HepG2 (cell line): ENCODE data around the gene ANKRD35. TPM values are rescaled to one million over a fixed set of nuclear protein-coding genes. Genes with fewer than 3 reads are reported as not detected.

ENCODE experiments used
- ATAC-seq: fragments of 200-7000 bp; cut with Tn5 transposase; 3 replicates; pipeline ENCODE4 v1.9.1; 2020; ENCODE audit warnings: mild to moderate bottlenecking, moderate library complexity
- BruUV-seq: library from RNA; stranded (reverse); fragments of 400-500 nt; replicated peaks from 2 replicates; lab custom pipeline; 2021; lab: Mats Ljungman, UMichigan
- CTCF ChIA-PET: fragments of 300-600 bp; formaldehyde crosslinking; extraction: SDS; loops from one replicate; lab custom pipeline; 2021; ENCODE audit warnings: low total read pairs, inconsistent platforms, low intra/inter-chr PET ratio; lab: Yijun Ruan, JAX
- POLR2A ChIA-PET: fragments of 350-600 bp; sonication (Branson Sonifier 250); formaldehyde crosslinking; loops from one replicate; lab custom pipeline; 2020; ENCODE audit warnings: antibody characterized with exemption, inconsistent platforms; lab: Yijun Ruan, JAX
- DNase-seq: peaks from one replicate; pipeline ENCODE4 v3.0.0-alpha.2; 2015; ENCODE audit warnings: low spot score
- FAIRE-seq: peaks from 3 replicates; lab custom pipeline; 2011; peaks lifted over from hg19 to GRCh38; lab: Jason Lieb, UNC
- H2AFZ ChIP-seq: one replicate; pipeline ENCODE4 v1.6.1; 2011; ENCODE audit warnings: low read length, inconsistent platforms
- H3K27ac ChIP-seq: fragments of 300-600 bp; 3 replicates; pipeline ENCODE4 v1.8.0; 2011; ENCODE audit warnings: mixed run types, mild to moderate bottlenecking, mixed read lengths, low read length, inconsistent platforms; ENCODE audit not compliant: insufficient read depth; ENCODE audit errors: extremely low read length
- H3K27me3 ChIP-seq, 2 experiments: fragments of 200-600 bp in 1 of 2; 2 replicates in 1 of 2; 3 replicates in 1 of 2; pipeline versions ENCODE4 v1.6.0 to v1.8.0; 2011; ENCODE audit warnings: low read length in 2 of 2, mild to moderate bottlenecking in 2 of 2, moderate library complexity in 2 of 2, inconsistent platforms in 1 of 2; ENCODE audit not compliant: insufficient read depth in 2 of 2, control insufficient read depth in 1 of 2
- H3K36me3 ChIP-seq, 2 experiments: fragments of 200-600 bp in 1 of 2; replicated peaks in 1 of 2; 2 replicates in 1 of 2; 3 replicates in 1 of 2; pipeline versions ENCODE4 v1.5.1 to v1.8.0; 2011; ENCODE audit warnings: low read length in 2 of 2, inconsistent platforms in 1 of 2; ENCODE audit not compliant: insufficient read depth in 2 of 2, control insufficient read depth in 1 of 2
- H3K4me1 ChIP-seq: 2 replicates; pipeline ENCODE4 v1.5.1; 2012; ENCODE audit warnings: low read length, inconsistent platforms; ENCODE audit not compliant: insufficient read depth
- H3K4me2 ChIP-seq: 2 replicates; pipeline ENCODE4 v1.6.0; 2011; ENCODE audit warnings: low read depth, low read length, inconsistent platforms
- H3K4me3 ChIP-seq, 3 experiments: fragments of 200-600 bp in 1 of 3; sonication (generic), shearing (Covaris generic) in 1 of 3; replicated peaks in 1 of 3; 2 replicates each; pipeline ENCODE4 v1.5.1; 2011 to 2016; ENCODE audit warnings: low read length in 3 of 3, inconsistent platforms in 2 of 3, low read depth in 2 of 3, mild to moderate bottlenecking in 2 of 3, control low read depth in 1 of 3, mixed read lengths in 1 of 3; ENCODE audit not compliant: insufficient read depth in 1 of 3
- H3K79me2 ChIP-seq: one replicate; pipeline ENCODE4 v1.6.1; 2011; ENCODE audit warnings: low read length, inconsistent platforms; ENCODE audit not compliant: insufficient read depth
- H3K9ac ChIP-seq: 2 replicates; pipeline ENCODE4 v1.6.0; 2011; ENCODE audit warnings: mild to moderate bottlenecking, low read depth, low read length, inconsistent platforms; ENCODE audit not compliant: insufficient read depth
- H3K9me3 ChIP-seq: 2 replicates; pipeline ENCODE4 v1.5.1; 2012; ENCODE audit warnings: mild to moderate bottlenecking, low read length
- H4K20me1 ChIP-seq: 2 replicates; pipeline ENCODE4 v1.6.0; 2011; ENCODE audit warnings: inconsistent platforms, mild to moderate bottlenecking, low read length, moderate library complexity; ENCODE audit not compliant: insufficient read depth
- ARHGAP35 ChIP-seq: sonication (generic); formaldehyde crosslinking; IDR thresholded peaks from 2 replicates; pipeline ENCODE4 v1.9.0; 2022; ENCODE audit warnings: mild to moderate bottlenecking, inconsistent platforms, moderate library complexity, missing genetic modification reagents, borderline replicate concordance
- ATF1 ChIP-seq: IDR thresholded peaks from 2 replicates; pipeline ENCODE4 v1.6.1; 2016; ENCODE audit warnings: mild to moderate bottlenecking, control low read depth
- BRD4 ChIP-seq: sonication (generic); formaldehyde crosslinking; IDR thresholded peaks from 2 replicates; pipeline ENCODE4 v1.4.0; 2020; ENCODE audit warnings: missing genetic modification reagents
- CBX5 ChIP-seq: sonication (generic); formaldehyde crosslinking; IDR thresholded peaks from 2 replicates; pipeline ENCODE4 v1.4.0; 2020; ENCODE audit warnings: missing genetic modification reagents, borderline replicate concordance
- CHD2 ChIP-seq: IDR thresholded peaks from 2 replicates; pipeline ENCODE4 v1.6.1; 2011; ENCODE audit warnings: low read depth, low read length, improper control_type of control experiment
- DNMT3B ChIP-seq: conservative IDR thresholded peaks from 2 replicates; pipeline ENCODE4 v1.6.1; 2016; ENCODE audit warnings: missing biosample characterization, control low read depth
- GATA4 ChIP-seq: sonication (generic); IDR thresholded peaks from 2 replicates; pipeline ENCODE4 v1.6.1; 2016; ENCODE audit warnings: antibody characterized with exemption, low read depth, borderline replicate concordance
- MTA3 ChIP-seq: sonication (generic); formaldehyde crosslinking; IDR thresholded peaks from 2 replicates; pipeline ENCODE4 v1.4.0; 2020; ENCODE audit warnings: missing genetic modification reagents
- NFE2 ChIP-seq: sonication (generic); formaldehyde crosslinking; IDR thresholded peaks from 2 replicates; pipeline ENCODE4 v1.4.0; 2020; ENCODE audit warnings: missing genetic modification reagents
- PCBP2 ChIP-seq: fragments of 200-400 bp; formaldehyde crosslinking; optimal IDR thresholded peaks from 2 replicates; pipeline ENCODE3; 2018; ENCODE audit warnings: low read length, low read depth; ENCODE audit not compliant: poor library complexity, severe bottlenecking
- RARA ChIP-seq: IDR thresholded peaks from 2 replicates; pipeline ENCODE4 v1.6.1; 2016; ENCODE audit warnings: missing genetic modification reagents, missing compliant biosample characterization
- RBFOX2 ChIP-seq: fragments of 200-400 bp; formaldehyde crosslinking; IDR thresholded peaks from 2 replicates; pipeline ENCODE4 v1.6.1; 2017; ENCODE audit warnings: low read depth, mild to moderate bottlenecking, low read length
- RCOR2 ChIP-seq: IDR thresholded peaks from 2 replicates; pipeline ENCODE4 v1.6.1; 2016; ENCODE audit warnings: missing biosample characterization, missing genetic modification reagents
- RFXANK ChIP-seq: IDR thresholded peaks from 2 replicates; pipeline ENCODE4 v1.6.1; 2016
- TAF15 ChIP-seq: fragments of 200-400 bp; formaldehyde crosslinking; IDR thresholded peaks from one replicate; pipeline ENCODE4 v1.6.1; 2018; ENCODE audit warnings: mild to moderate bottlenecking, low read depth, low read length; ENCODE audit not compliant: poor library complexity, severe bottlenecking
- ZFY ChIP-seq: sonication (generic); formaldehyde crosslinking; IDR thresholded peaks from 2 replicates; pipeline ENCODE4 v1.4.0; 2020; ENCODE audit warnings: missing genetic modification reagents
- ZNF234 ChIP-seq: sonication (generic); formaldehyde crosslinking; conservative IDR thresholded peaks from 2 replicates; pipeline ENCODE4 v1.5.1; 2020; ENCODE audit warnings: mild to moderate bottlenecking, missing genetic modification reagents
- ZNF274 ChIP-seq: sonication (generic); formaldehyde crosslinking; IDR thresholded peaks from 2 replicates; pipeline ENCODE4 v1.5.1; 2020; ENCODE audit warnings: mild to moderate bottlenecking, missing genetic modification reagents
- WGBS: methylation state at CpG from one replicate; pipeline ENCODE4 v1.1.6; 2017; ENCODE audit warnings: low lambda C conversion rate; 5-methylcytosine and 5-hydroxymethylcytosine counted together
- in situ Hi-C: cut with HindIII; loops from 2 replicates; pipeline ENCODE4 v1.10.0; 2017; ENCODE audit warnings: low pct_unique_long_range_greater_than_20kb; ENCODE audit not compliant: extremely low pct_ligation_motif_present
- intact Hi-C: fragments of 100-400 bp; cut with micrococcal nuclease; formaldehyde crosslinking; loops from one replicate; pipeline ENCODE4 v1.10.0; 2022; ENCODE audit not compliant: unreplicated experiment
- polyA plus RNA-seq, 8 experiments: library from polyadenylated mRNA; depleted of rRNA in 3 of 8; stranded (reverse) in 7 of 8; unstranded in 1 of 8; fragments of >200 nt; fragmentation: Illumina TruSeq in 4 of 8; extraction: Trizol in 4 of 8; gene quantifications; 2 replicates each; pipeline versions ENCODE4 v1.2.1 to v1.2.3, GENCODE V29; 2011 to 2016; ENCODE audit warnings: low read depth in 4 of 8, missing spikeins in 1 of 8, mixed read lengths in 1 of 8; ENCODE audit not compliant: insufficient read depth in 1 of 8
- total RNA-seq, 5 experiments: library from RNA; depleted of rRNA; stranded (reverse); fragments of >200 nt; fragmentation: Illumina TruSeq; extraction: Trizol; gene quantifications; 2 replicates each; pipeline ENCODE4 v1.2.3, GENCODE V29; 2016; ENCODE audit warnings: low read depth in 1 of 5
- TF ChIP-seq, protein P1 (sequence below): sonication (generic); formaldehyde crosslinking; IDR thresholded peaks from 2 replicates; pipeline ENCODE4 v1.4.0; 2020; ENCODE audit warnings: mild to moderate bottlenecking, missing genetic modification reagents

Gene ANKRD35
- total and polyA plus RNA-seq, 2 of the 13 experiments (the other 11 are each of a cell fraction or from before 2014, with no cell fraction given), result 0.02 TPM; not detected in 1

DNA sequence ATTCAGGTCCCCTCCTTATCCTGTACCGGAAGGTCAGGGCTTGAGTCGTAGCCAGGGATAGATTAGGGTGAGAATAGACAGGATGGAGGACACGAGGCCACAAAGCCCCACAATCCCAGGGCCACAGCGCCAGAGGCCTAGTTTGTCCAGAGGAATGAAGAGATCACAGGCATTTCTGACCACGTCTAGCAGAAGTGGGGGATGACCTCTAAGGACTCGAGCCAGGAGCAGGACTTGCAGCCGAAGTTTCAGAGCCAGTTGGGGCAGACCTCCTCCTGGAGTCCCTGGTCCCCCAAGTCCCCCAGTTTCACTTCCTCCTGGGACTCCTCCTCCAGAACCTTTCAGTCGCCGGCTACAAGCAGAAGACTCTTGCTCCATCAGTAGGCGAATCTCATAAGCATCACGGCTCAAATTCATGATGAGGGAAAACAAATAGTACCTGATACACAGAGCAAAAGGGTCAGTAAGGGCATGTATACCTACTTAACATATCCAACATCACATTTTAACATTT is 26.5 kb upstream of the ANKRD35 start:
- Histone ChIP-seq H4K20me1 (no peaks in the 10 kb centered on the region), H3K27me3 (no peaks in the 10 kb centered on the region), H3K9ac (no peak overlapping the region), H3K4me2 (no peak overlapping the region), H3K4me3 (no peak overlapping the region), H3K36me3 (peaks cover 7 to 23% of the 10 kb centered on the region in 2 experiments; a peak in 4 of 5 replicates), H3K27ac (no peak overlapping the region)
- intact Hi-C loops, result loop anchor here (5.0 kb wide), 1 partner anchor 50 kb away; no protein-coding TSS in a partner anchor
- no TSS peak for BruUV-seq
- DNase-seq (no peak), FAIRE-seq (no peak)
- POLR2A ChIA-PET, result interaction anchor here (1.0 kb wide), 1 partner anchor 20 kb away, joined by 4 read pairs; no protein-coding TSS in a partner anchor
- no peak for TF ChIP-seq CHD2
- TF ChIP-seq ZNF234, result no peak
- no peak for TF ChIP-seq DNMT3B (CRISPR knock-in tag)
- TF ChIP-seq ARHGAP35, result no peak
- TF ChIP-seq BRD4 (CRISPR knock-in tag), result no peak
- TF ChIP-seq TAF15, result no peak
- no peak for TF ChIP-seq RARA
- TF ChIP-seq PCBP2, result no peak
- TF ChIP-seq MTA3, result no peak
- no peak for TF ChIP-seq CBX5
- TF ChIP-seq NFE2 (CRISPR knock-in tag), result no peak
- TF ChIP-seq ZNF274 (CRISPR knock-in tag), result no peak
- no peak for TF ChIP-seq RCOR2
- TF ChIP-seq, protein P1, sequence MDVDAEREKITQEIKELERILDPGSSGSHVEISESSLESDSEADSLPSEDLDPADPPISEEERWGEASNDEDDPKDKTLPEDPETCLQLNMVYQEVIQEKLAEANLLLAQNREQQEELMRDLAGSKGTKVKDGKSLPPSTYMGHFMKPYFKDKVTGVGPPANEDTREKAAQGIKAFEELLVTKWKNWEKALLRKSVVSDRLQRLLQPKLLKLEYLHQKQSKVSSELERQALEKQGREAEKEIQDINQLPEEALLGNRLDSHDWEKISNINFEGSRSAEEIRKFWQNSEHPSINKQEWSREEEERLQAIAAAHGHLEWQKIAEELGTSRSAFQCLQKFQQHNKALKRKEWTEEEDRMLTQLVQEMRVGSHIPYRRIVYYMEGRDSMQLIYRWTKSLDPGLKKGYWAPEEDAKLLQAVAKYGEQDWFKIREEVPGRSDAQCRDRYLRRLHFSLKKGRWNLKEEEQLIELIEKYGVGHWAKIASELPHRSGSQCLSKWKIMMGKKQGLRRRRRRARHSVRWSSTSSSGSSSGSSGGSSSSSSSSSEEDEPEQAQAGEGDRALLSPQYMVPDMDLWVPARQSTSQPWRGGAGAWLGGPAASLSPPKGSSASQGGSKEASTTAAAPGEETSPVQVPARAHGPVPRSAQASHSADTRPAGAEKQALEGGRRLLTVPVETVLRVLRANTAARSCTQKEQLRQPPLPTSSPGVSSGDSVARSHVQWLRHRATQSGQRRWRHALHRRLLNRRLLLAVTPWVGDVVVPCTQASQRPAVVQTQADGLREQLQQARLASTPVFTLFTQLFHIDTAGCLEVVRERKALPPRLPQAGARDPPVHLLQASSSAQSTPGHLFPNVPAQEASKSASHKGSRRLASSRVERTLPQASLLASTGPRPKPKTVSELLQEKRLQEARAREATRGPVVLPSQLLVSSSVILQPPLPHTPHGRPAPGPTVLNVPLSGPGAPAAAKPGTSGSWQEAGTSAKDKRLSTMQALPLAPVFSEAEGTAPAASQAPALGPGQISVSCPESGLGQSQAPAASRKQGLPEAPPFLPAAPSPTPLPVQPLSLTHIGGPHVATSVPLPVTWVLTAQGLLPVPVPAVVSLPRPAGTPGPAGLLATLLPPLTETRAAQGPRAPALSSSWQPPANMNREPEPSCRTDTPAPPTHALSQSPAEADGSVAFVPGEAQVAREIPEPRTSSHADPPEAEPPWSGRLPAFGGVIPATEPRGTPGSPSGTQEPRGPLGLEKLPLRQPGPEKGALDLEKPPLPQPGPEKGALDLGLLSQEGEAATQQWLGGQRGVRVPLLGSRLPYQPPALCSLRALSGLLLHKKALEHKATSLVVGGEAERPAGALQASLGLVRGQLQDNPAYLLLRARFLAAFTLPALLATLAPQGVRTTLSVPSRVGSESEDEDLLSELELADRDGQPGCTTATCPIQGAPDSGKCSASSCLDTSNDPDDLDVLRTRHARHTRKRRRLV (CRISPR knock-in tag), result no peak
- TF ChIP-seq RFXANK, result no peak
- TF ChIP-seq ATF1 (CRISPR knock-in tag), result no peak
- TF ChIP-seq ZFY (CRISPR knock-in tag), result no peak
- no peak for TF ChIP-seq GATA4
- no peak for TF ChIP-seq RBFOX2
- TF ChIP-seq, all 625 proteins: peak for 0
- no peak overlapping the region for H2AFZ ChIP-seq
- in situ Hi-C loops, result no loop called here
- H3K9me3 ChIP-seq, result no peaks in the 10 kb centered on the region
- CTCF ChIA-PET, result no interaction called here
- peaks cover 29% of the 10 kb centered on the region for H3K4me1 ChIP-seq
- no peak for ATAC-seq
- no peaks in the 10 kb centered on the region for H3K79me2 ChIP-seq
- 93% methylated on average over 9 of the region's 11 CpGs for WGBS
